ENCODE measurements around the gene ECHDC3. TPM values are rescaled to one million over a fixed set of nuclear protein-coding genes. Genes with fewer than 3 reads are reported as not detected.
"Not testable (repeated sequence)": the region's sequence is repeated elsewhere in the genome, so short reads cannot be mapped to it uniquely, and the experiment has no call there.

Gene ECHDC3
- total RNA-seq, 2 donors from 2014 or later, result 24.1 to 153 TPM

DNA sequence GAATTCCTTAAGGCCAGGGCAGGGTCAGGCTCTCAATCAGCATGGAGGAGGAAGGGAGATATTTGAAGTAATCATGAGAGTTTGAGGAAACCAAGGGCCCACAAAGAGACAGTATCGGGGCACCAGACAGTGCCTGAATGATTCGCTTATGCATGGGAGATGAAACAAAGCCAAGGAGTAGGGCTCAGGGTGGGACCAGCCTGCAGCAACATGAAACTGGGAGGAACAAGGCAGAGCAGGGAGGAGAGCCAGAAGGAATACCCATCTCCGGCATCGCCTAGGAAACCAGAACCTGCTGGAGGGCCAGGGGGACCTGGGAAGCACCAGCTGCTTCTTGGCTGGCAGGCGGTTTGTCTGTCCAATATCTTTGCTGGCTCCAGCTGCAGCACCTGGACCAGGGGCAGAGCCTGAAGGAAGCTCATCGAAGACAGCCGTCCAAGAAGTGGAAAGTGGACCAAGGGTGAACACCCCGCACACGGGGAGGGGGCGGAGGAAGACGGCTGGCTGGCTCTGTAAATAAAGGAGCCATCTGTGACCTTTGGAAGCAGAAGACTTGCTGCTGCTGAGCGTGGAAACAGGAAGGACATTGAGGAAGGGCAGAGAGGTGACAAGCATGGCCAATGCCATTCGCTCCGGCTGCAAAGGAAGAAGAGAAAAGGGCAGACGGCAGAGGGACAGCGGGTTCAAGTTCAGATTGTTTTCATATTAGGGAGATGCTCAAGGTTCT, 34.4 kb upstream of the ECHDC3 start:
- Histone ChIP-seq H3K36me3 (replicated peaks in 1 of 2; ENCODE audit: insufficient read depth in 1 of 2, low read depth in 2 of 2) (no peaks in the 10 kb centered on the region), H3K27ac (no peak overlapping the region), H3K27me3 (no peaks in the 10 kb centered on the region), H3K4me3 (no peak overlapping the region), H3K9me3 (no peaks in the 10 kb centered on the region), H3K4me1 (peaks cover 3% of the 10 kb centered on the region)
- intact Hi-C loops (cut with DNase I), result no loop called here
- ATAC-seq (no peak), DNase-seq (peak in 1 of 4 donors; percentile 5)
- 62 to 70% methylated on average over 16 of the region's 16 CpGs for WGBS, 2 donors
- TF ChIP-seq, protein P1, sequence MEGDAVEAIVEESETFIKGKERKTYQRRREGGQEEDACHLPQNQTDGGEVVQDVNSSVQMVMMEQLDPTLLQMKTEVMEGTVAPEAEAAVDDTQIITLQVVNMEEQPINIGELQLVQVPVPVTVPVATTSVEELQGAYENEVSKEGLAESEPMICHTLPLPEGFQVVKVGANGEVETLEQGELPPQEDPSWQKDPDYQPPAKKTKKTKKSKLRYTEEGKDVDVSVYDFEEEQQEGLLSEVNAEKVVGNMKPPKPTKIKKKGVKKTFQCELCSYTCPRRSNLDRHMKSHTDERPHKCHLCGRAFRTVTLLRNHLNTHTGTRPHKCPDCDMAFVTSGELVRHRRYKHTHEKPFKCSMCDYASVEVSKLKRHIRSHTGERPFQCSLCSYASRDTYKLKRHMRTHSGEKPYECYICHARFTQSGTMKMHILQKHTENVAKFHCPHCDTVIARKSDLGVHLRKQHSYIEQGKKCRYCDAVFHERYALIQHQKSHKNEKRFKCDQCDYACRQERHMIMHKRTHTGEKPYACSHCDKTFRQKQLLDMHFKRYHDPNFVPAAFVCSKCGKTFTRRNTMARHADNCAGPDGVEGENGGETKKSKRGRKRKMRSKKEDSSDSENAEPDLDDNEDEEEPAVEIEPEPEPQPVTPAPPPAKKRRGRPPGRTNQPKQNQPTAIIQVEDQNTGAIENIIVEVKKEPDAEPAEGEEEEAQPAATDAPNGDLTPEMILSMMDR (IDR thresholded peaks at IDR 0.05), result no peak
- TF ChIP-seq POLR2A (IDR thresholded peaks at IDR 0.05), result no peak

DNA sequence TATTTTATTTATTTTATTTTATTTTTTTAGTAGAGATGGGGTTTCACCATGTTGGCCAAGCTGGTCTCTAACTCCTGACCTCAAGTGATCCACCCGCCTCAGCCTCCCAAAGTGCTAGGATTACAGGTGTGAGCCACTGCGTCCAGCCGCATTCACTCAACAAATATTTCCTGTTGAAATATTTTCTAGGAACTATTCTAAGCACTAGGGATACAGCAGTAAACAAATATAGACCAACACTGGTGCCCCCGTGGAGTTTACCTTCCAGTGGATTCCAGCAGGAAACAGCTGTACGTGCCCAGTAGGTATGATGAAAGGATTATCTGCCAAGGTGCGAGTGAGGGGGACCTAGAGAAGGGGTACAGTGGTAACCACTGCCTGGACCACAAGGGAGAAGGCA, 33.4 kb upstream of the ECHDC3 start:
- 89 to 97% methylated on average over 6 of the region's 6 CpGs for WGBS, 2 donors
- H3K4me3 ChIP-seq; intact Hi-C loops (cut with DNase I); H3K9me3 ChIP-seq; H3K36me3 ChIP-seq (replicated peaks in 1 of 2; ENCODE audit: insufficient read depth in 1 of 2, low read depth in 2 of 2); H3K4me1 ChIP-seq; H3K27me3 ChIP-seq; H3K27ac ChIP-seq; DNase-seq; ATAC-seq: not testable (repeated sequence)

DNA sequence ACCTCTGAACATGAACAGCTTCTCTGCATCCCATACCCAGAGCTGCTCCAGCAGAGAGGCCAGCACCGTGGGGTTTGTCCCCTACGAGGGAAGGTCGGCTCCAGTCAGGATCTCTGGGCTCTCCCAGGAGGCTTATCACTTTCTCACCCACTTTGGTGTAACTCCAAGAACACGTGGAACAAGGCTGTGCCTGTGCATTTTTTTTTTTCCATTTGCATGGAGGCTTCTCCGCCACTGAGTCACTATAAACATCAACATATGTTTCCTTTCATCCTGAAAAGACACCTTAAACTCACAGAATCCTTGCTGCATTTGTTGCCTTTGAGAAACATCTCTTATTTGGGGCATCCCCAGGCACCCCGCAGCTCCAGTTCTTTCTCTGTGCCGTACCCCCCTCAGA, 29.4 kb upstream of the ECHDC3 start:
- intact Hi-C loops (cut with DNase I), result loop anchor here (10.0 kb wide), 1 partner anchor 88 kb away; no protein-coding TSS in a partner anchor
- no peak for ATAC-seq
- H3K27me3 ChIP-seq, result no peaks in the 10 kb centered on the region
- no peak overlapping the region for H3K4me3 ChIP-seq
- H3K36me3 ChIP-seq (replicated peaks in 1 of 2; ENCODE audit: insufficient read depth in 1 of 2, low read depth in 2 of 2), result no peaks in the 10 kb centered on the region
- H3K9me3 ChIP-seq, result no peaks in the 10 kb centered on the region
- no peak for DNase-seq
- TF ChIP-seq POLR2A (IDR thresholded peaks at IDR 0.05), result no peak
- TF ChIP-seq, protein P1 (IDR thresholded peaks at IDR 0.05), result no peak
- H3K4me1 ChIP-seq, result peaks cover 22% of the 10 kb centered on the region
- no peak overlapping the region for H3K27ac ChIP-seq
- WGBS, 2 donors, result 65 to 75% methylated on average over 7 of the region's 7 CpGs

GRCh38 chr10:11713186-11713743, 28.9 kb upstream of the ECHDC3 start:
- WGBS, 2 donors, result 45 to 56% methylated on average over 13 to 15 of the region's 15 CpGs
- ATAC-seq, result peak; percentile 37
- TF ChIP-seq, protein P1 (IDR thresholded peaks at IDR 0.05), result no peak
- no peak for TF ChIP-seq POLR2A (IDR thresholded peaks at IDR 0.05)

DNA sequence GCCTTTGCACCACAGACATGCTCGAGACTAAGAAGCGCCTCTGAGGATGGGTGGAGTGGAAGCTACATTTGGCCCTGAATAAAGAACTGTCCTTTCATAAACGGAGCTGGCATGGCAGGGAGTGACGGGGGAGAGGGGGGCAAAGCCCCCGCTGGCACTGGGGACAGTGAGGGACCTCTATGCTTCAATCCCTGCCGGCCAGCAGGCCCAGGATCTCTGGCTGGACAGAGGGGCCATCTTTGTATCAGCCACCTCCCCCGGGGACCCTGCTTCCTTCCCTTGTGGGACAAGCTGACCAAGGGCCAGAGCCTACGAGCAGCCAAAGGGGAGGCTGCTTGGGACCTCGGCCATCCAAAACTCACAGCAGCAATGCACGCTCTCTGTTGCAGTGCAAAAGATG, 28.2 kb upstream of the ECHDC3 start:
- H3K4me3 ChIP-seq, result no peak overlapping the region
- WGBS, 2 donors, result 76 to 87% methylated on average over 5 to 8 of the region's 10 CpGs
- H3K27ac ChIP-seq, result no peak overlapping the region
- no peaks in the 10 kb centered on the region for H3K36me3 ChIP-seq (replicated peaks in 1 of 2; ENCODE audit: insufficient read depth in 1 of 2, low read depth in 2 of 2)
- peaks cover 22% of the 10 kb centered on the region for H3K4me1 ChIP-seq
- H3K9me3 ChIP-seq, result no peaks in the 10 kb centered on the region
- TF ChIP-seq, protein P1 (IDR thresholded peaks at IDR 0.05), result no peak
- TF ChIP-seq POLR2A (IDR thresholded peaks at IDR 0.05), result no peak
- no peak for ATAC-seq
- intact Hi-C loops (cut with DNase I), result loop anchor here (10.0 kb wide), 1 partner anchor 89 kb away; no protein-coding TSS in a partner anchor
- no peaks in the 10 kb centered on the region for H3K27me3 ChIP-seq
- no peak for DNase-seq

More at GRCh38 chr10:11713186-11713743, 28.9 kb upstream of the ECHDC3 start:
- Histone ChIP-seq H3K9me3 (no peaks in the 10 kb centered on the region), H3K4me1 (peaks cover 22% of the 10 kb centered on the region), H3K4me3 (no peak overlapping the region), H3K27me3 (no peaks in the 10 kb centered on the region), H3K36me3 (replicated peaks in 1 of 2; ENCODE audit: insufficient read depth in 1 of 2, low read depth in 2 of 2) (no peaks in the 10 kb centered on the region), H3K27ac (no peak overlapping the region)
- DNase-seq, result peak in 2 of 4 donors; percentile 34 to 51
- intact Hi-C loops (cut with DNase I), result loop anchor here (10.0 kb wide), 1 partner anchor 88 kb away; no protein-coding TSS in a partner anchor
